ENCODE results near the gene PPME1.
"Not testable (repeated sequence)": the region's sequence is repeated elsewhere in the genome, so short reads cannot be mapped to it uniquely, and the experiment has no call there.

PPME1 gene

GRCh38 chr11:74135127-74135840 lies 35.8 kb upstream of the PPME1 start:
- DNase-seq (ENCODE audit: extremely low read depth, low read depth), result no peak
- TF ChIP-seq CTCF (IDR thresholded peaks at IDR 0.05; ENCODE audit: low read depth, low read length, missing control alignments), result no peak
- H3K4me3 ChIP-seq (replicated peaks; ENCODE audit: low read depth, low read length), result no peak overlapping the region

- no peak for TF ChIP-seq CTCF (IDR thresholded peaks at IDR 0.05; ENCODE audit: low read depth, low read length, missing control alignments)
- DNase-seq (ENCODE audit: extremely low read depth, low read depth), result no peak
- no peak overlapping the region for H3K4me3 ChIP-seq (replicated peaks; ENCODE audit: low read depth, low read length)
These were observed 33.1 kb upstream of the PPME1 start for GRCh38 chr11:74138021-74138420.

- DNase-seq (ENCODE audit: extremely low read depth, low read depth), result peak; percentile 97
- TF ChIP-seq CTCF (IDR thresholded peaks at IDR 0.05; ENCODE audit: low read depth, low read length, missing control alignments), result no peak
- H3K4me3 ChIP-seq (replicated peaks; ENCODE audit: low read depth, low read length), result no peak overlapping the region
These were observed 32.5 kb upstream of the PPME1 start for GRCh38 chr11:74138572-74138971.

GRCh38 chr11:74139151-74139918 lies 31.8 kb upstream of the PPME1 start:
- DNase-seq (ENCODE audit: extremely low read depth, low read depth), result no peak
- no peak for TF ChIP-seq CTCF (IDR thresholded peaks at IDR 0.05; ENCODE audit: low read depth, low read length, missing control alignments)
- H3K4me3 ChIP-seq (replicated peaks; ENCODE audit: low read depth, low read length), result no peak overlapping the region

- not testable (repeated sequence) for H3K4me3 ChIP-seq (replicated peaks; ENCODE audit: low read depth, low read length); DNase-seq (ENCODE audit: extremely low read depth, low read depth)
These were observed 31.1 kb upstream of the PPME1 start for GRCh38 chr11:74139919-74140431.

GRCh38 chr11:74141241-74141695 lies 29.8 kb upstream of the PPME1 start:
- TF ChIP-seq CTCF (IDR thresholded peaks at IDR 0.05; ENCODE audit: low read depth, low read length, missing control alignments), result no peak
- H3K4me3 ChIP-seq (replicated peaks; ENCODE audit: low read depth, low read length), result no peak overlapping the region
- DNase-seq (ENCODE audit: extremely low read depth, low read depth), result no peak

GRCh38 chr11:74141908-74142307 lies 29.2 kb upstream of the PPME1 start:
- DNase-seq (ENCODE audit: extremely low read depth, low read depth), result no peak
- H3K4me3 ChIP-seq (replicated peaks; ENCODE audit: low read depth, low read length), result no peak overlapping the region
- TF ChIP-seq CTCF (IDR thresholded peaks at IDR 0.05; ENCODE audit: low read depth, low read length, missing control alignments), result no peak

Data from HFF-Myc (cell line).